NCI-H1694 (cell line): ENCODE measurements around the gene C5AR2.
"Not testable (repeated sequence)": the region's sequence is repeated elsewhere in the genome, so short reads cannot be mapped to it uniquely, and the experiment has no call there.

Experiments used
- DNase-seq: peaks from one replicate; lab custom pipeline; 2025; lab: John Stamatoyannopoulos, UW

C5AR2 gene

DNA sequence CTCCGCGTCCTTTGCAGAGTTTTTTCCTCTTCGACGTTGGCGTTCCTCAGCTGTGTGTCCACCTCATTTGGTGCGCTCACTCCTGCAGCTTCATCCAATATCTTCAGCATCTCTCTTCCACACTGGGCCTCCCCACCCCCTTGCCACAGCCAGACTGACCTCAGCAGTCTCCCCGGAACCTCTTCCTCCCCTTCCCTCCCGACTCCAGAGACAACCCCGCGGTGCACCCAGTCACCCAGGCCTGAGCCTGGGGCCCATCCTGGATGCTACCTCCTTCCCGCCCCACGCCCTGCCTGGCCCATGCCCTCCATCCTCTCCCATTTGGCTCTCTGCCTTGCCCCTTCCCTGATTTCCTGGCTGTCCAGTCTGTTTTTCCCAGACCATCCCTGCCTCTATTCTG lies 8.1 kb upstream of the C5AR2 start:
- no peak for DNase-seq

- DNase-seq, result no peak
Observed at GRCh38 chr19:47324502-47324901, 7.5 kb upstream of the C5AR2 start.

DNA sequence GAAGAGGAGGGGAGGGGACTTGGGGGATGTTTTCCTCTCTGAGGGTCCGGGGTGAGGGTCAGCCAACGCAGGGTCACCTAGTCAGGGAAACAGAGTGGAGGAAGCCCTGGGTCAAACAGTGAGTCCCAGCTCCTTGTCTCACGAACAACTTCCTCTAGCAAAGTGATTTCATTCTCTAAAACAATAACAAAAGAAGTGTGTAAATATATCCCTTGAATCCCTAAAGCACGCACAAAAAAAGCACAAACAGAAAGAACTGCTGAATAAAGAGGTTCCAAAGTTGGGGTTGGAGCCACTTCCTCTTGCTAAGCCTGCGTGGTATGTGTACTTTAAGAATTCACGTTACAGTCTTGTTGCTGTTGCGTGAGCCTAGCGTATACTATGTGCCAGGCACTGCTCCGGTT lies 1.5 kb upstream of the C5AR2 start:
- DNase-seq, result no peak

DNA sequence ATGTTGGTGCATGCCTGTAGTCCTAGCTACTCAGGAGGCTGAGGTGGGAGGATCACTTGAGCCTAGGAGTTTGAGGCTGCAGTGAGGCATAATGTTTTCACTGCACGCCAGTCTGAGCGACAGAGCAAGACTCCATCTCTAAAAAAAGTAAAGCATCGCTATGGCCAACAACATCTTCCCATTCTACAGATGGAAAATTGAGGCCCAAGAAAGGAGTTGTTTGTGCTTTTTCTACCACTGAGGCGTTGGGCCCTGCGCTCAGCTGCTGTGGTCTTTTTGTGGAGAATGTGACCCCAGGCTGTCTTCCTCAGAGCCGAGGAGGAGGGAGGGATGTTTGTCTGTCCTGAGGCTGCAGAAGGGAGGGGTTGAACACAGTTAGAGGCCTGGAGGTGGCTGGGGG lies 485 bp upstream of the C5AR2 start:
- no peak for DNase-seq

DNA sequence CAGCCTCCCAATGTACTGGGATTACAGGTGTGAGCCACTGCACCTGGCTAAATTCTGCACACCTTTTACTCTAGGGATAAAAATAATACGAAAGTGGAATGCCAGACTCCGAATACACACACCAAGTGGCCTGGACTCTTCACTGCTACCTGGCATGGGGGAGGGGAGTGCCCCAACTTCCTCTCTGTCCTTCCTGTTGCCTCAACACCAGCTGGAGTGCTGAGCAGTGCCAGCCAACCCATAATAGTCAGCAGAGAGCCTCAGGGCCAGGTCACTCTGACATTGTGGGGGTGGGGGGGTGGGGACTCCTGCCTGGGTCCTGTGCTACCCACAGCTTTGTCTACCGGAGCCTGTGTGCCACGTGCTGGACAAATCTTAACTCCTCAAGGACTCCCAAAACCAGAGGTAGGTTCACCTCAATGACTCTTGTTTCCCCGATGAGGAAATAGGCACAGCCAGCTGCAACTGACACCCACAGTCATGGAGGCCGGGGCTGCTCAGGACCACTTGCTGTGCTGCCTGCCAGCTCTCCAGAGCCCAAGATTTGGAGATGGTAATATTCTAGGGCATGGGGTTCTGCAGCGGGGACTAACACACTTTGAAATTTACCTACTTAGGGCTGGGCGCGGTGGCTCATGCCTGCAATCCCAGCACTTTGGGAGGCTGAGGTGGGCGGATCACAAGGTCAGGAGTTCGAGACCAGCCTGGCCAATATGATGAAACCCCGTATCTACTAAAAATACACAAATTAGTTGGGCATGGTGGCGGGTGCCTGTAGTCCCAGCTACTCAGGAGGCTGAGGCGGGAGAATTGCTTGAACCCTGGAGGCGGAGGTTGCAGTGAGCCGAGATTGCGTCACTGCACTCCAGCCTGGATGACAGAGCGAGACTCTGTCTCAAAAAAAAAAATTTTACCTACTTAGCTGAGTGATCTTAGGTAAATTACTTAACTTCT lies 5.1 kb downstream of the C5AR2 start:
- DNase-seq, result not testable (repeated sequence)

GRCh38 chr19:47339196-47339880 lies 7.4 kb downstream of the C5AR2 start:
- no peak for DNase-seq

- no peak for DNase-seq
Observed at GRCh38 chr19:47340477-47341208, 8.7 kb downstream of the C5AR2 start.

- no peak for DNase-seq
Observed at GRCh38 chr19:47341734-47342133, 9.8 kb downstream of the C5AR2 start.

DNA sequence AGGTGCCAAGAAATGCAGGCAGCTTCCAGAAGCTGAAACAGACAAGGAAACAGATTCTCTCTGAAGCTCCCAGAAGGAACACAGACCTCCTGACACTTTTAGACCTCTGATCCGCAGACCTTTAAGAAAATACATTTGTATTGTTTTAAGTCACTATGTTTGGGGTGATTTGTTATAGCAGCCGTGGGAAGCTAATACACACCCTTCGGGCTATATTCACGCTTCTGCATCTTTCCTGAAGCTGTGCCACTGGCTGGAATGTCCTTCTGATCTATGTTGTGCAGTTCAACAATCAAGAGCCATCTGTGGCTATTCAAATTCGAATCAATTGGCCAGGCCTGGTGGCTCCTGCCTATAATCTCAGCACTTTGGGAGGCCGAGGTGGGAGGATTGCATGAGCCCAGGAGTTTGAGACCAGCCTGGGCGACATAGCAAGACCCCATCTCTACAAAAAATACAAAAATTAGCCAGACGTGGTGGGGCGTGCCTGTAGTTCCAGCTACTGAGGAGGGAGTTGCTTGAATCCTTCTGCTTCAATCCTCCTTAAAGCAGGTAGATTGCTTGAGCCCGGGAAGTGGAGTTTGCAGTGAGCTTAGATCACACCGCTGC lies 11.3 kb downstream of the C5AR2 start:
- no peak for DNase-seq

GRCh38 chr19:47344425-47344824 lies 12.4 kb downstream of the C5AR2 start:
- DNase-seq, result no peak

GRCh38 chr19:47346024-47346423 lies 14.0 kb downstream of the C5AR2 start:
- not testable (repeated sequence) for DNase-seq

DNA sequence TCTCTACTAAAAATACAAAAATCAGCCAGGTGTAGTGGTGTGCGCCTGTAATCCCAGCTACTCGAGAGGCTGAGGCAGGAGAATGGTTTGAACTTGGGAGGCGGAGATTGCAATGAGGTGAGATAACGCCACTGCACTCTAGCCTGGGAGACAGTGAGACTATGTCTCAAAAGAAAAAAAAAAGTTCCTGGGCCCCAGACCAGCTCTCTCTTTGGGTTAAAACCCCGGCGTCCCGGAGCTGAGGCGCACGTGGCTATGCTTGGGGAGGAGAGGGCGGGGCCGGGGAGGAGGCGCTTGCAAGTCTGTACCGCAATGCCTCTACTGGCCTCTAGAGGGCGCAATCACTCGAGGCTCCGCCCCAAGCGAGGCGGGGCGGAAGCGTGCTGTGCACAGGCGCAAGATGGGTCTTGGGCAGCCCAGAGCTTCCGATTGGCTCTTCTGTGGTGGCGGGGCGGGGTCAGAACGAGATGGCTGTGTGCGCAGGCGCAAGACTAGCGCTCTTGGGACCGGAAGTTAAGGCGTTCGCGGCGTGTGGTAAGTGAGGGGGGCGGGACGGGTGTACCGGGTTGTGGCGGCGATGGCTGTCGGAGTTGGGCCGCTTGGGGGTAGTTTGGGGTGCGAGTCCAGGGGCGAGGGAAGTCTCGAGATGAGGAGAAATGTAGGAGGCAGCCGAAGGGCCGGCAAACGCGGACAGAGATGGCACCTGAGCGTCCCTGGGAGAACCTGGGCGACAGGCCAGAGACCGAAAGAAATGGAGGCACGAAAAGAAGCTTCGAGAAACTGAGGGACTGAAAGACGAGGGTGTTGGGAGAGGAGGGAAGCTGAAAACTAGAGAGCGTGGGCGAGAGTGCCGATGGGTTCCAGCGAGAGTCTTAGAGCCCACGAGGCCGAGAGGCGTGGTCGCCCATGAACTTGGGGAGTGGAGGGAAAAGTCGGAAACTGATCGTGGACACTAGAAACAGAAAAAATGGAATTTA lies 17.1 kb downstream of the C5AR2 start, which contains the start of gene DHX34:
DHX34 (plus strand) TSS at position 497 of the 977 bp plus-strand sequence. CDS start 3,716 bp downstream, outside the sequence.
- DNase-seq, result peak; percentile 96

- DNase-seq, result no peak
Observed at GRCh38 chr19:47350630-47351029, 18.7 kb downstream of the C5AR2 start.

- DNase-seq, result no peak
Observed at GRCh38 chr19:47351548-47351947, 19.6 kb downstream of the C5AR2 start.

DNA sequence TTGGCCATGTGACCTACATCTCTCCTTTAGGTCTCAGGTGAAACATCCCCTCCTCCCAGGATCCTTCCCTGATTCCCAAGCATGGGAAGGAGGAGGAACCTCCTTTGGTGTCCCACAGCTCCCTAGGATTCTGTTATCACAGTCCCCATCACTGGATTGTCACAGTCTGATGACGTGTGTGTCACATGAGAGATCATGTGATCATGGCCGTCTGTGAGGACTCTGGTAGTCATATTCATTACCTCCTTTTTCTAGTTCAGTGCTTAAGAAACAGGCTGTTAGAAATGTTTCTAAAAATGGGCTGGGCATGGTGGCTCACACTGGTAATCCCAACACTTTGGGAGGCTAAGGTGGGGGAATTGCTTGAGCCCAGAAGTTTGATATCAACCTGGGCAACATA lies 20.1 kb downstream of the C5AR2 start:
- no peak for DNase-seq

DNA sequence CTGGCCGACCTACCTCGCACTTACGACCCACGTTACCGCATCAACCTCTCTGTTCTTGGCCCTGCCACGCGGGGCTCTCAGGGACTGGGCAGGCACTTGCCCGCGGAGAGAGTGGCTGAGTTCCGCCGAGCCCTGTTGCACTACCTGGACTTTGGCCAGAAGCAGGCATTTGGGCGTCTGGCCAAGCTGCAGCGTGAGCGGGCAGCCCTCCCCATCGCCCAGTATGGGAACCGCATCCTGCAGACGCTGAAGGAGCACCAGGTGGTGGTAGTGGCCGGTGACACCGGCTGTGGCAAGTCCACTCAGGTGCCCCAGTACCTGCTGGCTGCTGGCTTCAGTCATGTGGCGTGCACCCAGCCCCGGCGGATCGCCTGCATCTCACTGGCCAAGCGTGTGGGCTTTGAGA lies 21.3 kb downstream of the C5AR2 start:
- no peak for DNase-seq

- DNase-seq, result no peak
Observed at GRCh38 chr19:47356900-47357299, 24.9 kb downstream of the C5AR2 start.

DNA sequence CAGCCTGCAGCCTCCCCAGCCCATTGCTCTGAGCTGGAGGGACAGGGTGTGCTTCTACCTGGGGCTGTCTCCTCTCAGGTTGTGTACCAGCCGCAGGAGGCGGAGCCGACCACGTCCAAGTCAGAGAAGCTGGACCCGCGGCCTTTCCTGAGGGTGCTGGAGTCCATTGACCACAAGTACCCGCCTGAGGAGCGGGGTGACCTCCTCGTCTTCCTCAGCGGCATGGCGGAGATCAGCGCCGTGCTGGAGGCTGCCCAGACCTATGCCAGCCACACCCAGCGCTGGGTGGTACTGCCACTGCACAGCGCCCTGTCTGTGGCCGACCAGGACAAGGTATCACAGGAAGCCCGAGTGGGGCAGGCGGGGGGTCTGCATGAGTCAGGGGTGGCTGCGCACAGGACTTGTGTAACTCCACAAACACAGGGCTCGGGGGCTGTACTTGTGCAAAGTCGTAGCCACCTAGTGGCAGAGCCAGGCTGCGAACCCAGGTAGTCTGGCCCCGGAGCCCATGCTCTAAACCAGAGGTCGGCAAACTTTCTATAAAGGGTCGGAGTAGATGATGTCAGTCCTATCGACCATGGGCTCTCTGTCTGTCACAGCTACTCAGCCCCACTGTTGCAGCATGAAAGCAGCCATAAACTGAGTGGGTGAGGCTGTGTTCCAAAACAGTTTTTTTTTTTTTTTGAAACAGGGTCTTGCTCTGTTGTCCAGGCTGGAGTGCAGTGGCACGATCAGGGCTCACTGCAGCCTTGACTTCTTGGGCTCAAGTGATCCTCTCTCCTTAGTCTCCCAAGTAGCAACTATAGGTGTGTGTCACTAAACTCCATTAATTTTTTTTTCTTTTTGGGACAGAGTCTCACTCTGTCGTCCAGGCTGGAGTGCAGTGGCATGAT lies 26.1 kb downstream of the C5AR2 start:
- DNase-seq, result no peak

DNA sequence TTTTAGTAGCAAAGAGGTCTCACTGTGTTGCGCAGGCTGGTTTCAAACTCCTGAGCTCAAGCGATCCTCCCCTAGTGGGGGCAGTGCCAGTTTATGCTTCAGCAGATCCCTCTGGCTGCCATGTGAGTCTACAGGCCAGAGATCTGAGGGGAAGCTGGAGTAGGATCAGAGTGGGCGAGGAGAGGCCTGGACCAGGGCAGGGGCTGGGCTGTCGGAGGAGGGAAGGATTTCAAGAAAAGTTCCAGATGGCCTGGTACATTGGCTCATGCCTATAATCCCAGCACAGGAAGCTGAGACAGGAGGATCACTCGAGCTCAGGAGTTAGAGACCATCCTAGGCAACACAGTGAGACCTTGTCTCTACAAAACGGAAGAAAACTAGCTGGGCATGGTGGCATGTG lies 27.0 kb downstream of the C5AR2 start:
- no peak for DNase-seq

DNA sequence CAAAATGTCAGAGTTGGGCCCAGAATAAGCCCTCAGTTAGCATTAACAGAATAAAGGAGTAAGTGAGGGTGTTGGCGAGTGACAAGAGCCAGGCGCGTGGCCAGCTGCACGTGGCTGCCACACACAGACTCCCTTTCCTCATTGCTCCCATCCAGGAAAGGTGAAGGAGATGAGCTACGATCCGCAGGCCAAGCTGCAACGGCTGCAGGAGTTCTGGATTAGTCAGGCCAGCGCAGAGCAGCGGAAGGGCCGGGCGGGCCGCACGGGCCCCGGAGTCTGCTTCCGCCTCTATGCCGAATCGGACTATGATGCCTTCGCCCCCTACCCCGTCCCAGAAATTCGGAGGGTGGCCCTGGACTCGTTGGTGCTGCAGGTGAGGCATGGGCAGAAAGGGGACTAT lies 30.3 kb downstream of the C5AR2 start:
- DNase-seq, result no peak
